Measurements from ENCODE around the gene IFITM10.
"Not testable (repeated sequence)": the region's sequence is repeated elsewhere in the genome, so short reads cannot be mapped to it uniquely, and the experiment has no call there.

Gene IFITM10

DNA sequence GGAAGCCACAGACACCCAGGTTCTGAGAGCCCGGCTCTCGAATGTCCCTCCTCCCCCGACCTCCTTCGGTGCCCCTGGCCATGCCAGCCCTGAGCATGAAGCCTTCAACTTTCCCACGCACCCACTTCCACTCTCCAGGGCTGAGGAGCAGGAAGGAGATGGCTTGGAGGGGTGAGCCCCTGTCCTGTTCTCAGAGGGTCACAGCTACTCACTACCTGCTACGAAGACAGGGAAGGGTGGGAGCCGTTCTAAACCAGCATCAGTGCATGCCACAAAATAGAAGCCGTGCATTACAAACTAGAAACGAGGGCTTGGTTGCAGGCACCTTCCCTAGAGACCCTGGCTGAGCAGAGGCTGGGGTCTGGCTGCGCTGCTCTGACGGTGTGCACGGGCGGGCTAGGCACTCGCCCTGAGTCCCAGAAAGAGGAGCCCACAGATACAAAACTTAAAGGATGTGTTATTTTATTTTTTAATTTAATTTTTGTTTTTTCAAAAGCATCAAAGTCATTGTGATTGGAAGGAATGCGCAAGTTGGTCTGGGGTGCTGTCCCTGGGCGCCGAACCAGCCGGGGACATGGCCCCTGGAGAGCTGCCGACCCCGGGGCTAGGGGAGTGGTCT, 57.6 kb downstream of the IFITM10 start:
- DNase-seq: no peak

DNA sequence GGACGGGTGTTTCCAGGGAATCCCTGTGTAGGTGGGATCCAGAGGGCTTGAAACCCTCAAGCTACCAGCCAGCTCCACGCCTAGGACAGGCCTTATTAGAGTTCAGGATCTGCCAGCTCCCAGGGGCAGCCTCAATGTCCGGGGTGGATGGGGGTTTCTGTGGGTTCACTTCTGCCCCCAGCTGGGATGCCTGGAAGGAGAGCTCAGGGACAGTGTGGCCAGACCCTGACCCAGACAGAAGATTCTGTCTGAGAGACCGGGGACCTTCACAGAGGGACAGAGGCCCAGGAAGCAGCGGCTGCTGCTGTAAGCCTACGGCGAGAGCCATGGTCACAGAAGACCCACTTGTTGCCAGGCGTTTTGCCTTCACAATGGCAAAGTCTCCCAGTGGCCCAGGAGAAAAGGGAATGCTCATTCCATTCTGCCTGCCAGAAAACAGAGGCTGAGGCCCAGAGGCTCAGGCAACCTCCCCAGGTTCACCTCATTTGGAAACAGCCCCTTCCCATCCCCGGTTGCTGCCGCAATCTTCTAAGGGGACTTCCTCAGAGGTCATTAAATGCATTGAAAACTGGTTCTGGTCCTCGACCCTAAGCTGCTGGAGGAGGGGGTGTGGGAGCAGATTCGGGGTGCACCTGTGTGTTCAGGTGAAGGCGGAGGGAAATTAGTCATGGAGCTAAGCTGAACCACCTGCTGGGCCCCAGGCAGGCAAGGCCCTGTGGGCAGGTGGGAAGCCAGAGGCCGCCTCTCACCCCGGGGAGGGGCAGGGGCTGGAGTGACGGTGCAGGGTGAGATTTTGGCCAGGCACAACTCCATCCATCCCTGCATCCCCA, 58.3 kb downstream of the IFITM10 start:
- no peak for DNase-seq

DNA sequence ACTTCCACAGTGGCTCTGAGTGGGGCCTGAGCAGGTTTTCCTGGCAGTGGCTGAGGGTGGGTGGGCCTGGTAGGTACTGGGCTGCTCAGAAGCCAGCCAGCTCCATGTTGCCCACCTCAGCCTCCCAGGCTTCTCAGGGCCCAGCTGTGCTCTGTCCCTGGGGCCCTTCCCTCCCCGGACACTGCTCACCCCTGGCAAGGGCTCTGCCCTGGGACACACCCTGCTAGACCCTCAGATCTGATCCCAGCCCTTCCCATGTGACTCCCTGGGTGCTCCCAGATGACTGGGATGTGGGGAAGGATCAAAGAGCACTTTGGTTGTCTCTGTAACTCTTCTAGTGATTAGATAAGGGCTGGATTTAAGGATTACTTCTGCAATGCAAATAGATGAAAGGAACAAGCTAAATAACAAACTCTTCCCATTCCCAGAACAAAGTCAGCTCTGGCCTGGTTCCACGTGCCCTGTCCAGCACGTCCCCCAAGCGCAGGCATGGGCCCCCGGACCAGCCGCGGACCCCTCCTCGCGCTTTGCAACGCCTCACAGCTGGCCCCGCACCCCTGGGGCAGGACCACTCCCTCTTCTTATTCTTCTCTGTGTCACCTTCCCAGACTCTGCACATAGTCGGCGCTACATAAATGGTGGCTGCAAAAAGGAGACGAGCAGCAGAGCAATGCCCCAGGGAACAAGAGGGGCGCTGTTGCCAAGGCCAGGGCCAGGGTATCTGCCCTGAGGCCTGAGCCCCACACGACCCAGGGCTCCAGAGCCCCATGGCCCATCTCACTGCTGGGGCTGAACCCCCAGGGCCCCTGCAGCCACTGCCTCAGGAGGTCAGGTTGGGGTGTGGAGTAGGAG, 59.1 kb downstream of the IFITM10 start:
- DNase-seq: no peak

DNA sequence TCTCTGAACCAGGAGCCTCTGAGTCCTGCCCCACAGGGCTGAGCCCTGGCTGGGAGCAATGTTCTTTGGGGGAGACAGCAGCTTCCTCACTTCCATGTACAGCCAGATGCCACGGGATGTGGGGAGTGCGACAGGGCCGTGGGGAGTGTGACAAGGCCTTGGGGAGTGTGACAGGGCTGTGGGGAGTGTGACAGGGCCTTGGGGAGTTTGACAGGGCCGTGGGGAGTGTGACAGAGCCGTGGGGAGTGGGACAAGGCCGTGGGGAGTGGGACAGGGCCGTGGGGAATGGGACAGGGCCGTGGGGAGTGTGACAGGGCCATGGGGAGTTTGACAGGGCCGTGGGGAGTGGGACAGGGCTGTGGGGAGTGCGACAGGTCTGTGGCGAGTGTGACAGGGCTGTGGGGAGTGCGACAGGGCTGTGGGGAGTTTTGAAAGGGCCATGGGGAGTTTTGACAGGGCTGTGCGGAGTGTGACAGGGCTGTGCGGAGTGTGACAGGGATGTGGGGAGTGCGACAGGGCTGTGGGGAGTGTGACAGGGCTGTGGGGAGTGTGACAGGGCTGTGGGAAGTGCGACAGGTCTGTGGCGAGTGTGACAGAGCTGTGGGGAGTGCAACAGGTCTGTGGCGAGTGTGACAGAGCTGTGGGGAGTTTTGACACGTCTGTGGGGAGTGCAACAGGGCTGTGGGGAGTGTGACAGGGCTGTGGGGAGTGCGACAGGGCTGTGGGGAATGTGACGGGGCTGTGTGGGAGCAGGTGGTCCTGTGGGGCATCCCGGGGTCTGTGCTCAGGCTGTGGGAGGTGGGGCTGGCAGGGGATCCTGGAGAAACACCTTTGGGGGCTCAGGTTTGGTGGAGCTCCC, 60.0 kb downstream of the IFITM10 start:
- DNase-seq: no peak

DNA sequence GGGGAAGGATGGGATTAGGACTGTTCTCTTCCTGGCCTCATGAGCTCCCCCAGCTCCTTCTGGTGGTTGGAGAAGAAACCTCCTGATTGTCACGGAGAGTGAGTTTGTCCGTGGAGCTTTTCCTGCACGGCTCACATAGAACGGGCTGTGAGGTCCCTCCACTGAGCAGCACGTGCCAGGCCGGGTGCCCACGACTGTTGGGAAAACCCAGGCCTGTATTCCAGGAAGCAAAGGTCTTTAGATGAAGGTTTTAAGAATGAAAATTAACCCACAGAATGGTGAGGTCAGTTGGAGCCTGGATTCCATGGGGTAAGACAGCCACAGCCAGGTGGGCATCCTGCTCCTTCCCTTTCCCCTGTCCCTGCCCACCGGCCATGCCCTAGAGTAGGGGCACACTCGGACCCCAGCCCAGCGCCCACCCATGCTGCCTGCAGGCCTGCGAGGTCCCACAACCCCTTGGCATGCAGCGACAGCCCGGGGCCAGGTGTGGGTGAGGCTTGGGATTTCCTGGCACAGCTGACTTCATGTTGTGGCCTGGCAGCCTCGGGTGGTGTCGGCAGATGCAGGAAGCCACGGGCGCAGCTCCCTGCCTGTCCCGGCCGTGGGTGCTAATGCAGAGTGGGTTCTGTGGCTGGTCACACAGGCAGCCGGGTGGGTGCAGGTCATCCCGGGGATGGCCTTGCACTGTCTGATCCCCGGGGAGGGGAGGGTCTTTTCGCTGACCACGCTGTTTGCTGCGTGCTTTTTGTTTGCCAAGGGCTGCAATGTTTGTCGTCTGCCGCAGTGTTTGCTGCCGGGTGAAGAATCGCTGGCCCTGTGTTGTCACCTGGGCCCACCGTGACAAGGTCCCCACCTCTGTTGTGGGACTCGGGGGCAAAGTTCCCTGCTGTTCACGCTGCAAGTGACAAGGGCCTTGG, 60.9 kb downstream of the IFITM10 start:
- not testable (repeated sequence) for DNase-seq

DNA sequence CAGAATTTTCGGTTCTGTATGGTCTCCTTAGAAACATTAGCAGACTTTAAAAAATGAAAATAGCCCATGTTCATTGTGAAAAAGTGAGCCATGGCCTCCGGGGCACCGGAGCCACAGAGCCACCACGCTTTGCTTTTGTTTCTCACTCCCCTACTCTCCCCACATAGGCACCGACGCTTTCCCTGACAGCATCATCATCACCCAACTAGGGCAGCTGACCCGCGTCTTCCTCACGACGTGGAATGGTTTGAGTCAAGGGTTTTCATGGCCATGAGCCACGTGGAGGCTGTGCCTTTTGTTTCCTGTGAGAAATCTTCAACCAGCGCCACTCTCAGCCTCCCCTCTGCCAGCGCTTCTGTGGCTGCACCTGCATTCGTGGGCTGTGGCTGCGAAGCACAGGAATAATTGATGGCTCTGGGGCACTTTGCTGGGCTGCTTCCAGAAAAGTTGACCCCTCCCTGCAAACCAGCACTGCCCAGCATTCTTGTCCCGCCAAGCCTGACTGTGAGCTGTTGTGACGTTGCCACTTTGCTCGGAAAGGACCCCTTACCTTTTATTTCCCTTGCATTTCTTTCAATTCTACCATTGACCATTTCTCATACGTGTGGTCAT, 62.0 kb downstream of the IFITM10 start:
- DNase-seq: not testable (repeated sequence)

DNA sequence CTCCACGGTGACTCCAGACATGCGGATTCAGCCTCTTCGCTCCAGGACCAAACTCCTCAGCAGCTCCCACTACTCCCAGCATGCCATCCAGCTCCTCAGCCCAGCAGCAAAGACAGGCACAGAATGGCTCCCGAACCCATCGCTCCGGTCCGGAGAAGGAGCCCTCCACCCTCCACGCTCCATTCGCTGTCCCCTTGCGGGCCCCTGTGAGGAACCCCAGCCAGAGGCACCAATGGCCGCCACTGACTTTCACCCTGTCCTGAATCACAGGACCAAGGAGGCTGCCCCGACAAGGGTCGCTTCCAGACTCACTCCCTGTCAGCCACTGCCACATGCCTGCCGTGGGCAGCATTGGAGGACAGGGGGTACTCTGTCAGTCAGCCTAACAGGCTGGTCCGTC, 64.2 kb downstream of the IFITM10 start:
- not testable (repeated sequence) for DNase-seq

DNA sequence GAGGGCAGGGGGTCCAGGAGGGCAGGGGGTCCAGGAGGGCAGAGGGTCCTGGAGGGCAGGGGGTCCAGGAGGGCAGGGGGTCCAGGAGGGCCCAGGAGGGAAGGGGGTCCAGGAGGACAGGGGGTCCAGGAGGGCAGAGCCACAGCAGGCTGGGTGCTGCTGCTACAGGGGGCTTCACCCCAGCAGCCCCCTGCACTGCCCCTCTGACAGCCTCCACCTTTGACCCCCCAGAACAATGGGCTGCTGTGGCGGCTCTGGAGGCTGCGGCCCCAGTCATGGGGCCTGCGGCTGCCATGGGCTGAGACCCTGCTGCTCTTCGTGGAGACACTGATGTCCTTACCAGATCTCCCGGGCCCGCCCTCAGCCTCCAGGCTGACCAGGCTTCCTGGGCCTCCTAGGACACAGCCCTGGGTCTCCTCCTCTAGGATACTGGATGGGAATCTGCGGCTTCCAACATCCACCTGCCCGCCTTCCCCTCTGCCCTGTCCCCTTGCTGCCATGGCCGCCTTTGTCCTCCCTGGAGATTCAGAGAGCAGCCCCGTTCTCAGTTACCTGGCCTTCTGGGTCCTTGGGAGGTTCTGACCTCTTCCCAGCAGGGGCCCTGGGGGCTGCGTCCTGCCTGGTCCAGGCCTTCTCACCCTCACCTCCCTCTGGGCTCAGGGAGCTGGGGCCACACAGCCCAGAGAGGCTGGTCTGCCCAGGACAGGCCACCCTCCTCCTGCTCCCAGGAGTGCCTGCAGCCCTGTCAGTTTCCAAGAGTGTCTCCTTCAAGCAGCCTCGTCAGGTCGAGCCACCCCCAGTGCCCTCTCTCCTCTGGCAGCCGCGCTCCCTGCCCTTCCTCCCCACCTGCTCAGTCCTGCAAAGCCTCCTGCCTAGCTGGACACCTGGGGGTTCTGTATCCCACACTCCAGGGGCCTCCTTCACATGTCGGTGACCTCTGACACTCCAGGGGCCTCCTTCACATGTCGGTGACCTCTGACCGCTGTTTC, 65.2 kb downstream of the IFITM10 start:
- DNase-seq: not testable (repeated sequence)

DNA sequence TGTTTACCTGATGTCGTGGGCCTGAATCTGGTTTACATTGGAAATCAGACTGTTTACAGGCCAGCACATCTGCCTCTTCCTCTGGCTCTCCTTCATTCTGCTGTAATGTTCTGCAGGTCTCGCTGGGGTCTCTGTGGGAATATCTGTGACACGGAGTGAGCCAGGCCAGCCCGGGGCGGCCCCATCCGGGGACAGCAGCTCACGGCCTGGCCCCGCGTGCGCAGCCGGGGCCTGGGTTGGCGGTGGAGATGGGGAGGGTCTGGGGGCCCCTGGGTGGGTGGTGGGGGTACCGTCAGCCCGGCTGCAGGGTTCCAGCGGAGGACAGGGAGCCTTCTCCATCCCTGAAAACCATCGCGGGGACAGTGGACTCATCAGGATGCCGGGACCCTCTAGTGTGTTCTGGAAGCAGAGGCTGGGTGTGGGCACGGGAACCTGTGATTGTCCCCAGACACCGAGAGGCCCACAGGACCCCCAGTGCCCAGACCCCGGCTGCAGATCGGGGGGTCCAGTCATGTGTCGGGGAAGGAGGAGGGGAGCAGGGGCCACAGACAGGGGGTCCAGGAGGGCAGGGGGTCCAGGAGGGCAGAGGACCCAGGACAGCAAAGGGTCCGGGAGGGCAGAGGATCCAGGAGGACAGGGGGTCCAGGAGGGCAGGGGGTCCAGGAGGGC, 66.4 kb downstream of the IFITM10 start:
- not testable (repeated sequence) for DNase-seq

DNA sequence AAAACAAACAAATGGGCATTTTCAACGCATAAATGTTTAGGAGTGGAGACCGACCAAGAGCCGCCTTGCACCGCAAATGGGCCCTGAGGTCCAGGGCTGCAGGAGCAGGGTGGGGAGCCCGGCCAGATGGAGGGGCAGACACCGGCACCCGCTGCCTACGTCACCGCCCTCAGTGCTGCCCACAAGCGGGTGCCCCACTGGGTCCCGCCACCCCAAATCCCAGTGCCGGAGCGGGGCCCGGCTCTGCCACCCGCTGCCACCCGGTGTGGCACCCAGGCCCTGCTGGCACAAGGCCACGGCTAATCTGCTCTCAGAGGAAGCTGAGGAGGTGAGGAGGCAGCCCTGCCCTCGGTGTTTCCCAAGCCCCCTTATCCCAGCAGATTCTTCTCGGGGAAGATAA, 67.2 kb downstream of the IFITM10 start:
- not testable (repeated sequence) for DNase-seq
